ENCODE data around the gene ELFN1. TPM values are rescaled to one million over a fixed set of nuclear protein-coding genes. Genes with fewer than 3 reads are reported as not detected.

Gene ELFN1
- total RNA-seq, 1 donor from 2014 or later: 19.7 TPM

GRCh38 chr7:1753564-1753867 is 83.4 kb downstream of the ELFN1 start:
- Mint-ChIP-seq H3K36me3 (ENCODE audit: low read depth, unreplicated experiment) (no peaks in the 10 kb centered on the region), H3K27me3 (ENCODE audit: low read depth, unreplicated experiment) (peaks cover 54% of the 10 kb centered on the region), H3K9me3 (ENCODE audit: unreplicated experiment) (no peaks in the 10 kb centered on the region), H3K27ac (ENCODE audit: unreplicated experiment) (no peak overlapping the region), H3K4me1 (ENCODE audit: low read depth, unreplicated experiment) (no peaks in the 10 kb centered on the region), H3K4me3 (ENCODE audit: unreplicated experiment) (no peak overlapping the region)
- H3K4me3 ChIP-seq (ENCODE audit: insufficient read depth, low read depth, low read length): no peak overlapping the region
- no peaks in the 10 kb centered on the region for H4K20me1 ChIP-seq (ENCODE audit: insufficient read depth, low read length)
- no peak overlapping the region for H3K9ac ChIP-seq (ENCODE audit: low read length)
- no peak overlapping the region for H3K27ac ChIP-seq (ENCODE audit: low read depth, low read length)
- H3K36me3 ChIP-seq (ENCODE audit: insufficient read depth, low read length): no peaks in the 10 kb centered on the region
- H3K79me2 ChIP-seq (ENCODE audit: insufficient read depth, low read length): no peaks in the 10 kb centered on the region
- H3K4me2 ChIP-seq (ENCODE audit: low read length): no peak overlapping the region
- H3K4me1 ChIP-seq (ENCODE audit: insufficient read depth, low read length): peaks cover 5% of the 10 kb centered on the region
- no peaks in the 10 kb centered on the region for H3K9me3 ChIP-seq (ENCODE audit: insufficient read depth, low read depth, low read length)
- peaks cover 18% of the 10 kb centered on the region for H3K27me3 ChIP-seq (ENCODE audit: insufficient read depth, low read length)
- no peak overlapping the region for H2AFZ ChIP-seq (ENCODE audit: low read depth, low read length)
- DNase-seq (ENCODE audit: low read depth) (no peak), FAIRE-seq (no peak)
- TF ChIP-seq EZH2 (IDR thresholded peaks at IDR 0.05; ENCODE audit: insufficient read depth, low read length) (no peak), CTCF (IDR thresholded peaks at IDR 0.05; ENCODE audit: insufficient read depth, low read depth, low read length) (no peak)

- TF ChIP-seq EZH2 (IDR thresholded peaks at IDR 0.05; ENCODE audit: insufficient read depth, low read length) (no peak), CTCF (IDR thresholded peaks at IDR 0.05; ENCODE audit: insufficient read depth, low read depth, low read length) (no peak)
- no peak overlapping the region for H3K27ac Mint-ChIP-seq (ENCODE audit: unreplicated experiment)
- Histone ChIP-seq H3K79me2 (ENCODE audit: insufficient read depth, low read length) (no peaks in the 10 kb centered on the region), H3K36me3 (ENCODE audit: insufficient read depth, low read length) (no peaks in the 10 kb centered on the region), H3K4me1 (ENCODE audit: insufficient read depth, low read length) (peaks cover 5% of the 10 kb centered on the region), H3K4me3 (ENCODE audit: insufficient read depth, low read depth, low read length) (no peak overlapping the region), H2AFZ (ENCODE audit: low read depth, low read length) (no peak overlapping the region), H3K9me3 (ENCODE audit: insufficient read depth, low read depth, low read length) (no peaks in the 10 kb centered on the region), H3K9ac (ENCODE audit: low read length) (no peak overlapping the region), H3K27me3 (ENCODE audit: insufficient read depth, low read length) (peaks cover 18% of the 10 kb centered on the region), H3K27ac (ENCODE audit: low read depth, low read length) (no peak overlapping the region), H3K4me2 (ENCODE audit: low read length) (no peak overlapping the region), H4K20me1 (ENCODE audit: insufficient read depth, low read length) (no peaks in the 10 kb centered on the region)
- no peaks in the 10 kb centered on the region for H3K36me3 Mint-ChIP-seq (ENCODE audit: low read depth, unreplicated experiment)
- DNase-seq (ENCODE audit: low read depth) (no peak), FAIRE-seq (no peak)
- H3K4me1 Mint-ChIP-seq (ENCODE audit: low read depth, unreplicated experiment): no peaks in the 10 kb centered on the region
- peaks cover 59% of the 10 kb centered on the region for H3K27me3 Mint-ChIP-seq (ENCODE audit: low read depth, unreplicated experiment)
- no peak overlapping the region for H3K4me3 Mint-ChIP-seq (ENCODE audit: unreplicated experiment)
- H3K9me3 Mint-ChIP-seq (ENCODE audit: unreplicated experiment): no peaks in the 10 kb centered on the region
Observed at GRCh38 chr7:1754345-1754908, 84.3 kb downstream of the ELFN1 start.

GRCh38 chr7:1755783-1756625 is 85.9 kb downstream of the ELFN1 start:
- H3K36me3 ChIP-seq (ENCODE audit: insufficient read depth, low read length): no peaks in the 10 kb centered on the region
- H3K27me3 Mint-ChIP-seq (ENCODE audit: low read depth, unreplicated experiment): peaks cover 64% of the 10 kb centered on the region
- no peak for TF ChIP-seq EZH2 (IDR thresholded peaks at IDR 0.05; ENCODE audit: insufficient read depth, low read length)
- TF ChIP-seq CTCF (IDR thresholded peaks at IDR 0.05; ENCODE audit: insufficient read depth, low read depth, low read length): no peak
- no peaks in the 10 kb centered on the region for H3K9me3 Mint-ChIP-seq (ENCODE audit: unreplicated experiment)
- no peak overlapping the region for H3K4me3 Mint-ChIP-seq (ENCODE audit: unreplicated experiment)
- H3K27me3 ChIP-seq (ENCODE audit: insufficient read depth, low read length): peaks cover 18% of the 10 kb centered on the region
- H3K27ac ChIP-seq (ENCODE audit: low read depth, low read length): no peak overlapping the region
- no peak overlapping the region for H3K27ac Mint-ChIP-seq (ENCODE audit: unreplicated experiment)
- no peaks in the 10 kb centered on the region for H3K4me1 ChIP-seq (ENCODE audit: insufficient read depth, low read length)
- H3K9me3 ChIP-seq (ENCODE audit: insufficient read depth, low read depth, low read length): no peaks in the 10 kb centered on the region
- H4K20me1 ChIP-seq (ENCODE audit: insufficient read depth, low read length): no peaks in the 10 kb centered on the region
- H3K4me1 Mint-ChIP-seq (ENCODE audit: low read depth, unreplicated experiment): no peaks in the 10 kb centered on the region
- FAIRE-seq (no peak), DNase-seq (ENCODE audit: low read depth) (no peak)
- no peak overlapping the region for H3K4me3 ChIP-seq (ENCODE audit: insufficient read depth, low read depth, low read length)
- no peaks in the 10 kb centered on the region for H3K79me2 ChIP-seq (ENCODE audit: insufficient read depth, low read length)
- H3K36me3 Mint-ChIP-seq (ENCODE audit: low read depth, unreplicated experiment): no peaks in the 10 kb centered on the region
- H2AFZ ChIP-seq (ENCODE audit: low read depth, low read length): no peak overlapping the region
- no peak overlapping the region for H3K9ac ChIP-seq (ENCODE audit: low read length)
- H3K4me2 ChIP-seq (ENCODE audit: low read length): no peak overlapping the region

Measured in astrocyte (in vitro differentiated cells and primary cell).